Right forelimb (tissue), 1 donor: Measurements from ENCODE around the gene CDK6.

Experiments used
- DNase-seq: peaks from one replicate; pipeline ENCODE4 v3.0.0-alpha.2; 2018

Gene CDK6

GRCh38 chr7:92705831-92706230 lies 130.5 kb downstream of the CDK6 start:
- DNase-seq = no peak

- DNase-seq = no peak
These were observed 131.5 kb downstream of the CDK6 start for GRCh38 chr7:92704858-92705257.

GRCh38 chr7:92702535-92702934 lies 133.8 kb downstream of the CDK6 start:
- DNase-seq = no peak

GRCh38 chr7:92699966-92700514 lies 136.3 kb downstream of the CDK6 start:
- no peak for DNase-seq

GRCh38 chr7:92699560-92699959 lies 136.8 kb downstream of the CDK6 start:
- DNase-seq = no peak

GRCh38 chr7:92698237-92698841 lies 138.0 kb downstream of the CDK6 start:
- peak; percentile 75 for DNase-seq

DNA sequence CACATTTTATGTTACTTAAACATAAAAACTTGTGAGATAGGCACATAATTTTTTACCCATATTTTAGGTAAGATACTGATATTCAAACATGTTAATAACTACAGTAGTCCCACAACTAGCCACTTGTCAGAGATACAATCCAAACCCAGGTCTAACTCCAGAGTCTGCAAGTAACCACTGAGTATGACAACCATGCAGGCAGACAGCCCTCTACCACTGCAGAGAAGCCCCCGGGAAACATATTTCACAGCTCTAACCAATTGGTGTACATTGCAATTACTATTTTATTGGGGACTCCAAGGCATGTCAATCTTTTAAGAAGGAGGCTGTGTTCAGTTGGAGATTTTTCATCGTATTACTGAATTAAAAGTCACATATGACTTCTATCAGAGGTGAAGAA lies 139.0 kb downstream of the CDK6 start:
- no peak for DNase-seq

DNA sequence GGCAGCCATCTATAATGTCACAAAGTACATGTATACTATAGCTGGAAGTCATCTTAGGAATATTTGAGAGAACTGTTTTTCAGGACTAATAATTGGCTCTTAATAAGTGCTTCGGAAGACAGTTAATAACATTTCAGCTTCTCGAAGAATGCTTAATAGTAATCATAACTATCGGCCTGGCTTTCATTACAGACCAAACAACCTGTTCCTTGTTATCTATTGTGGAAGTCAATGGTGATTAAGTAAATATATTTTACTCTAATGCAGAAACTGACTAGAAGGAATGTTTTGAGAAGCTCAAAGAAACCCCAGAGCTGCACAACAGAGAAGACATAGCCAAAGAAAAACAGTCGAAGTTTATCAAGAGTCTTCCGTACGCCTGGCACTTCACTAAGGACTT lies 139.4 kb downstream of the CDK6 start:
- no peak for DNase-seq

DNA sequence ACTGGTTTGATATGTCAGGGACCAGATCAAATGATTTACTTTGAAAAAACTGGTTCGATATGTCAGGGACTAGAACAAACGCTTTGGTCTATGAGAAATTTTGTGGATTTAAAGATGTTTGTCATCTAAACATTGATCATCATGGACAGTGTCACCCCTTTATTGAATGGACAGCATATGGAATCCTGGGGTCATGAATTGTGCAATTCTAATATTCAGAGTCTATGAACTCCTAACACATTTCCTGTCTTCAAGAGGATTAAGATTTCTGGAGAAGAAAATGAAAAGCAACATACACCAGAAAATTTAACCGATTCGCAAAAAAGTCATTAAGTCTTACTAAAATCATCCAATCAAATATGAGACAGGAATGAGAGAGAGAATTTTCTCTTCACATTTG lies 139.8 kb downstream of the CDK6 start:
- no peak for DNase-seq

- peak; percentile 83 for DNase-seq
These were observed 140.8 kb downstream of the CDK6 start for GRCh38 chr7:92695308-92696261.

DNA sequence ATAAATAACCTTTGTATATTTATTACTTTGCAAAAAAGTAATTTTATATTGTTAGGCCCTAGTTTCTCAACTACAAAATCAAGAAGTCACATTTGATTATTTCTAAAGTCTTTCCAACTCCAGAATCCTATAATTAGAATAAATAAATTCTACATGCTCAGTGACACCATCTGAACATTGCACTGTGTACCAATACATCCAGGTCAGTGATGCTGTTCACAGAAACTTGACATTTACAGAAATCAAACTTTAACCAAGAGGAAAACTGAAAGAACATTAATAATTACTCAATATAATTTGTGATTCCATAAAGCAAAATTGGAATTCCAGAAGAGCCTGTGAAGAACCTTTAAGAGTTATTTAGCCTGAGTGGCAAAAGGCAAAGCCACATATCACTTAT lies 142.2 kb downstream of the CDK6 start:
- DNase-seq = no peak

DNA sequence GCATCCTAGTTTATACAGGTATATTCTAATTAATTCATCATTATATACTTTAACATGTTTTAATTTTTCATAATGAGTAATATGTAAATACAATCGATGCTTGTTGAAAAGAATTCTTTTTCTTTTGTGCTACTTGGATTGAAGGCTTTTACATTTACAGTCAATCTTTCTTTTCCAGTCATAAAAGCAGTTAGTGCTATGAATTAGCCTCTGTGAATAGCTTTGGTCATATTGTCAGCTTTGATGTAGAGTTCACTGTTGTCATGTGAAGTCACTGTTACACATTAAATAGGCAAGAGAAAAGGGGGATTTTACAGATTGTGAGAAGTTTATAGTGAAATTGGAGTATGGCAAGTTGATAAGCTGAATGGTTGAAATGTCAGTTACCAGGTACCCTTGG lies 142.9 kb downstream of the CDK6 start:
- no peak for DNase-seq

GRCh38 chr7:92691578-92691977 lies 144.8 kb downstream of the CDK6 start:
- no peak for DNase-seq

- DNase-seq = no peak
These were observed 151.0 kb downstream of the CDK6 start for GRCh38 chr7:92685136-92686042.

GRCh38 chr7:92684274-92684673 lies 152.1 kb downstream of the CDK6 start:
- DNase-seq = no peak

- DNase-seq = no peak
These were observed 153.4 kb downstream of the CDK6 start for GRCh38 chr7:92682903-92683539.

- DNase-seq = no peak
These were observed 154.0 kb downstream of the CDK6 start for GRCh38 chr7:92682330-92682729.

- no peak for DNase-seq
These were observed 154.7 kb downstream of the CDK6 start for GRCh38 chr7:92681633-92682032.

DNA sequence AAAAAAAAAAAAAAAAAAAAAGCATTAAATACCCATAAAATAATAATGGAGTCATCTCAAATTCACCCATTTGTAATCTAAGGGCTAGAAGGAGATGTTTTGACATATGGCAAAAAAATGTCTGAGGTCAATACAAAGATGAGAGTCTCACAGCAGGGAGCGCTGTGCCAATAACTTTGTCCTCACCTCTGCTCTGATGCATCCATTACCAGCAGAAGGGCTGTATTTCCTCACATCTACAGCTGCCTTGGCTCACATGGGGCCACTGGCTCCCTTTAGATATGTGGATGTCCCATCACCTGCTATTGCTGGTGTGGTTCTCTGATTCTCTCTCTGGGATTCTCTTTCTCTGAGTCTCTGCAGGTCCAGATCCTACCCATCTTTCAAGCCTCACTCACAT lies 155.9 kb downstream of the CDK6 start:
- DNase-seq = no peak

GRCh38 chr7:92678291-92678920 lies 158.0 kb downstream of the CDK6 start:
- no peak for DNase-seq

DNA sequence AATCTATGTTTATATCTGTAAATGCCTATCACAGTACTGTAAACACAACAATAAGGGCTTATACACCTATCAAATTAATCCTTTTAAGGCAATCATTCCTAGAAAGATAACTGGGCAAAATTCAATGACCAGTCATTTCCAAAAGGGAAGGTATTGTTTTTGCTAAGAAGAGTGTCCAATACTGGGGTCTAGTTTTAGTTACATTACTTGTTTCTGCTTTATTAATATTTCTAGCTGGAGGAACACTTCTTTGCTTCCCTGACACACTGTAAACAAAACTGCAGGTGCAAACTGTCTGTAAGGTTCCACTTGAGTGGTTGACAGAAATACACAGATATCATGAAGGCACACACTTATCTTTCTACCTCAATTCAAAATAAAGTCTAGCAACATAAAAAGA lies 162.0 kb downstream of the CDK6 start:
- no peak for DNase-seq
